ENCODE data around the gene ARF3.

The ARF3 gene

GRCh38 chr12:48980953-48981756 is 23.9 kb upstream of the ARF3 start:
- Histone ChIP-seq H3K9ac (ENCODE audit: low read length) (no peak overlapping the region), H3K27me3 (ENCODE audit: low read depth, low read length) (peaks cover 35% of the 10 kb centered on the region), H3K4me1 (ENCODE audit: low read length) (no peaks in the 10 kb centered on the region), H3K9me3 (ENCODE audit: insufficient read depth, low read length) (no peaks in the 10 kb centered on the region), H3K4me3 (ENCODE audit: low read length) (no peak overlapping the region), H2AFZ (ENCODE audit: low read depth, low read length) (no peak overlapping the region), H3K4me2 (ENCODE audit: low read length) (no peak overlapping the region), H4K20me1 (ENCODE audit: insufficient read depth, low read length) (no peaks in the 10 kb centered on the region), H3K27ac (ENCODE audit: low read length) (no peak overlapping the region), H3K79me2 (ENCODE audit: low read length) (no peaks in the 10 kb centered on the region), H3K36me3 (replicated peaks; ENCODE audit: low read depth, low read length) (no peaks in the 10 kb centered on the region)
- TF ChIP-seq CTCF (IDR thresholded peaks at IDR 0.05; ENCODE audit: low read depth, low read length) (no peak), EZH2phosphoT487 (IDR thresholded peaks at IDR 0.05; ENCODE audit: low read depth) (no peak)

GRCh38 chr12:48980389-48980952 is 23.2 kb upstream of the ARF3 start:
- no peak overlapping the region for H3K27ac ChIP-seq (ENCODE audit: low read length)
- H3K36me3 ChIP-seq (replicated peaks; ENCODE audit: low read depth, low read length) = no peaks in the 10 kb centered on the region
- H3K27me3 ChIP-seq (ENCODE audit: low read depth, low read length) = peaks cover 35% of the 10 kb centered on the region
- H3K4me1 ChIP-seq (ENCODE audit: low read length) = no peaks in the 10 kb centered on the region
- no peaks in the 10 kb centered on the region for H3K79me2 ChIP-seq (ENCODE audit: low read length)
- H3K4me2 ChIP-seq (ENCODE audit: low read length) = no peak overlapping the region
- no peak overlapping the region for H3K4me3 ChIP-seq (ENCODE audit: low read length)
- no peaks in the 10 kb centered on the region for H4K20me1 ChIP-seq (ENCODE audit: insufficient read depth, low read length)
- no peaks in the 10 kb centered on the region for H3K9me3 ChIP-seq (ENCODE audit: insufficient read depth, low read length)
- H2AFZ ChIP-seq (ENCODE audit: low read depth, low read length) = no peak overlapping the region
- no peak overlapping the region for H3K9ac ChIP-seq (ENCODE audit: low read length)
- TF ChIP-seq EZH2phosphoT487 (IDR thresholded peaks at IDR 0.05; ENCODE audit: low read depth) = no peak
- TF ChIP-seq CTCF (IDR thresholded peaks at IDR 0.05; ENCODE audit: low read depth, low read length) = no peak

- H3K4me3 ChIP-seq (ENCODE audit: low read length) = peak overlapping the region; percentile 56
- H3K9me3 ChIP-seq (ENCODE audit: insufficient read depth, low read length) = no peaks in the 10 kb centered on the region
- peak overlapping the region; percentile 20; the same call in 1 of the 2 replicates for H2AFZ ChIP-seq (ENCODE audit: low read depth, low read length)
- peaks cover 29% of the 10 kb centered on the region for H3K27me3 ChIP-seq (ENCODE audit: low read depth, low read length)
- TF ChIP-seq EZH2phosphoT487 (IDR thresholded peaks at IDR 0.05; ENCODE audit: low read depth) = no peak
- TF ChIP-seq CTCF (IDR thresholded peaks at IDR 0.05; ENCODE audit: low read depth, low read length) = no peak
- no peaks in the 10 kb centered on the region for H3K79me2 ChIP-seq (ENCODE audit: low read length)
- no peaks in the 10 kb centered on the region for H3K36me3 ChIP-seq (replicated peaks; ENCODE audit: low read depth, low read length)
- peak overlapping the region; percentile 50 for H3K4me2 ChIP-seq (ENCODE audit: low read length)
- no peak overlapping the region for H3K27ac ChIP-seq (ENCODE audit: low read length)
- no peaks in the 10 kb centered on the region for H4K20me1 ChIP-seq (ENCODE audit: insufficient read depth, low read length)
- no peaks in the 10 kb centered on the region for H3K4me1 ChIP-seq (ENCODE audit: low read length)
- no peak overlapping the region for H3K9ac ChIP-seq (ENCODE audit: low read length)
These were observed 22.5 kb upstream of the ARF3 start for GRCh38 chr12:48979602-48980388.

Data from OCI-LY3 (cell line).